ENCODE results near the gene ART1.

Gene ART1

DNA sequence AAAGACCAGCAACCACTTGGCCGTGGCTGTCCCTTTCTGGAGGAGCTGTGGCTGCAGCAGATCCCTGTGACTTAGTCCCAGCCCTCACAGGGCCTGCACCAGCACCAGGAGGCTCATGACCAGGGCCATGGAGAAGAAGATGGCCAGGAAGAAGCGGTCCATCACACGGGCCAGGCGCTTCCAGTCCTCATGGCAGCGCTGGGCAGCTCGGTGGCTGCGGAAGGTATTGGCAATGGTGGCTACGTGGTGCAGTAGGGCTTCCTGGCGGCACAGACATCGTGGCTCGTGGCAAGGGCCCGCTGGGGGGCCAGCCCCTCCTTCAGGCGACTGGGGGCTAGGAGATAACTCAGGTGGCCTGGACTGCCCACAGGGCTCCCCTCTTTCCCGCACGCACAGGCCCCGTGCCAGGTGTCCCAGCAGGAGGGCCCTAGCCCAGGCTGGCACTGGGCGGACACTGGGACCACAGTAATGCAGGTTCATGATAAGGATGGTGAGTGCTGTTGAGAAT lies 21.1 kb downstream of the ART1 start:
- no peak overlapping the region for H3K4me3 ChIP-seq (ENCODE audit: low read depth, low read length)
- DNase-seq (ENCODE audit: low read depth): no peak
- TF ChIP-seq CTCF (IDR thresholded peaks at IDR 0.05; ENCODE audit: control insufficient read depth, extremely low read depth, insufficient read depth): no peak

GRCh38 chr11:3667149-3668035 lies 22.5 kb downstream of the ART1 start:
- no peak overlapping the region for H3K4me3 ChIP-seq (ENCODE audit: low read depth, low read length)
- no peak for TF ChIP-seq CTCF (IDR thresholded peaks at IDR 0.05; ENCODE audit: control insufficient read depth, extremely low read depth, insufficient read depth)
- no peak for DNase-seq (ENCODE audit: low read depth)

DNA sequence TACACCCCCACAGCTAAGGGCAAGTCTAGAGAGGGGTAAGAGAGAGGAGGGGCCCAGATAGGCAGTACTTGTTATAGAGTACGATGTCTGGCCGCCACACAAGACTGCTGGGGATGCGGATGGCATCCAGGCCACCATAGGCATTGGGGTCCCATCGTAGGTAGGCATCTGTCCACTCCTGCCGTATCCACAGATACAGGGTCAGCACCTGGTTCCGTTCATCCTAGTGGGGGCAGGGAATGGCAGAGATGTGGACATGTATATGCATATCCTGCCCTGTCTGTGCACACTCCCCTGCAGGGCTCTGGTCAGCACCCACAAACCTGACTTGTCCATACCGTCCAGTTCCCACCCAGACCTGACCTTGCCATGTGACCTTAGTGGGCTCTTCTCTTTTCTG lies 24.2 kb downstream of the ART1 start:
- DNase-seq (ENCODE audit: low read depth): no peak
- H3K4me3 ChIP-seq (ENCODE audit: low read depth, low read length): no peak overlapping the region
- no peak for TF ChIP-seq CTCF (IDR thresholded peaks at IDR 0.05; ENCODE audit: control insufficient read depth, extremely low read depth, insufficient read depth)

- no peak for DNase-seq (ENCODE audit: low read depth)
- no peak for TF ChIP-seq CTCF (IDR thresholded peaks at IDR 0.05; ENCODE audit: control insufficient read depth, extremely low read depth, insufficient read depth)
- no peak overlapping the region for H3K4me3 ChIP-seq (ENCODE audit: low read depth, low read length)
These were observed 24.8 kb downstream of the ART1 start for GRCh38 chr11:3669742-3670183.

GRCh38 chr11:3671334-3672254 lies 26.7 kb downstream of the ART1 start, which contains the start of gene CHRNA10:
Gene CHRNA10, minus strand, starts transcription at chr11:3671384. Its CDS starts 72 bp downstream, at chr11:3671312.
- H3K4me3 ChIP-seq (ENCODE audit: low read depth, low read length): no peak within 1 kb of the TSS
- DNase-seq (ENCODE audit: low read depth): no peak
- TF ChIP-seq CTCF (IDR thresholded peaks at IDR 0.05; ENCODE audit: control insufficient read depth, extremely low read depth, insufficient read depth): no peak

- no peak for DNase-seq (ENCODE audit: low read depth)
These were observed 29.3 kb downstream of the ART1 start for GRCh38 chr11:3674189-3674588.

More at GRCh38 chr11:3674189-3674588, 29.3 kb downstream of the ART1 start:
- H3K4me3 ChIP-seq (ENCODE audit: low read depth, low read length): no peak overlapping the region
- TF ChIP-seq CTCF (IDR thresholded peaks at IDR 0.05; ENCODE audit: control insufficient read depth, extremely low read depth, insufficient read depth): no peak

Measured in LNCaP clone FGC (cell line).